ENCODE data around the gene ROR1. TPM values are rescaled to one million over a fixed set of nuclear protein-coding genes. Genes with fewer than 3 reads are reported as not detected.
A peak's percentile ranks its signal among the peaks of the same experiment; 100 is the strongest.

ROR1 gene
- total RNA-seq, 6 experiments from 2014 or later: 7.4 to 9.4 (median 8.9) TPM

GRCh38 chr1:63984930-63985290, 211.1 kb downstream of the ROR1 start:
- Mint-ChIP-seq H3K36me3 (ENCODE audit: low read depth) (peaks cover 7% of the 10 kb centered on the region), H3K4me1 (ENCODE audit: low read depth) (peaks cover 46% of the 10 kb centered on the region), H3K4me3 (no peak overlapping the region), H3K27ac (no peak overlapping the region), H3K27me3 (ENCODE audit: insufficient read depth) (peaks cover 2% of the 10 kb centered on the region), H3K9me3 (no peaks in the 10 kb centered on the region)
- no peak for TF ChIP-seq CTCF (IDR thresholded peaks at IDR 0.05)
- DNase-seq: no peak

DNA sequence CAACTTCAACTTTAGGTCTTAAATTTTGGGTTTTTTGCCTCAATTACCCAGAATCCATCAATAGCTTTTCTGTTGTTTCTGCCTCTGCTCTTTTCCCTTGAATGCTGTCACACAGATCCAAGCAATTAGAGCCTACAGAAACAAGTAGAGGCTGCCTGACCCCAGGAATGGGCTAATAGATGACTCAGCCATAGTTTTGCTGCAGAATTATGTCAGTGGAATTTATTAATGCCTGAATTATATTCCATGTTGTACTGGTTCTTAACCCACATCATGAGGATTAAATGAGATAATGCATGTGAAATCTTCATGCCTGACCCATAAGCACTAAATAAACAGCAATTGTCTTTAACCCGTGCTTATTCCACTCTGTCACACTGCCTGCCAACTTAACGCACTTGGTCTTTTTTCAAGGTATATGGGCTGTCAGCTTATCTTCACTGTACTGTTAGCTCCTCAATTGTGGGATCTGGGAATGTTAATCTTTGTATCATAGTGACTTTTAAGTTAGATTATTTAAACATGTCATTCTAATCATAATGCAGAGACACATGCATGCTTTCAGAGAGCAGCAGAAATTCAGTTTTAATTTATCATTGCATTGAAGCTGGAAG, 213.3 kb downstream of the ROR1 start:
- 0 out of 2 replicates have a peak overlapping the region, but pooled peaks have one; percentile 4 for H3K4me3 Mint-ChIP-seq
- H3K27me3 Mint-ChIP-seq (ENCODE audit: insufficient read depth): peaks cover 2% of the 10 kb centered on the region
- H3K9me3 Mint-ChIP-seq: no peaks in the 10 kb centered on the region
- no peak overlapping the region; the same call in 1 of the 2 replicates for H3K27ac Mint-ChIP-seq
- H3K4me1 Mint-ChIP-seq (ENCODE audit: low read depth): peaks cover 46% of the 10 kb centered on the region
- DNase-seq: peak; percentile 67
- H3K36me3 Mint-ChIP-seq (ENCODE audit: low read depth): peaks cover 8% of the 10 kb centered on the region
- TF ChIP-seq CTCF (IDR thresholded peaks at IDR 0.05): no peak

- peaks cover 2% of the 10 kb centered on the region for H3K27me3 Mint-ChIP-seq (ENCODE audit: insufficient read depth)
- TF ChIP-seq CTCF (IDR thresholded peaks at IDR 0.05): no peak
- peaks cover 8% of the 10 kb centered on the region for H3K36me3 Mint-ChIP-seq (ENCODE audit: low read depth)
- H3K4me1 Mint-ChIP-seq (ENCODE audit: low read depth): peaks cover 46% of the 10 kb centered on the region
- no peak for DNase-seq
- no peak overlapping the region for H3K4me3 Mint-ChIP-seq
- H3K27ac Mint-ChIP-seq: no peak overlapping the region
- H3K9me3 Mint-ChIP-seq: no peaks in the 10 kb centered on the region
Measured at GRCh38 chr1:63987628-63988024, 213.8 kb downstream of the ROR1 start.

- H3K27me3 Mint-ChIP-seq (ENCODE audit: insufficient read depth): peaks cover 2% of the 10 kb centered on the region
- no peak for TF ChIP-seq CTCF (IDR thresholded peaks at IDR 0.05)
- no peak overlapping the region for H3K4me3 Mint-ChIP-seq
- no peaks in the 10 kb centered on the region for H3K9me3 Mint-ChIP-seq
- H3K4me1 Mint-ChIP-seq (ENCODE audit: low read depth): peaks cover 38% of the 10 kb centered on the region
- H3K27ac Mint-ChIP-seq: no peak overlapping the region
- DNase-seq: no peak
- peaks cover 8% of the 10 kb centered on the region for H3K36me3 Mint-ChIP-seq (ENCODE audit: low read depth)
Measured at GRCh38 chr1:63988941-63989340, 215.1 kb downstream of the ROR1 start.

DNA sequence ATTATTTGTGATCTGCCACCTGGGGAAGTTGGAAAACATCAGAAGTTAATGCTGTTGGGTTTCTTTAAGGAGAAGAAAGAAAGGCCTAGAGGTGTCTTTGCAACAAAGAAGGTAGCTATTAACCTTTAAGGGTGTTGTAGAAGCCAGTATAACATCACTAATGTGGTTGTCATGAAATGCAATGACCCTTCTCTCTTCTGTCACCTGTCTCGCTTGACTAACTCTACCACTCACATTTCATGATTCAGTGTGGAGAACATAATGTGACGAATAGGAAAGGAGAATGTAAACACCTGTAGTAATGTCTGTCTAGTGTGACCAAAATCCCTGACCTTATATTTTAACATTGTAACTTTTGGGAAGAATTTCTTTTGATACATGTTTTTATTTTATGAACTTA, 217.9 kb downstream of the ROR1 start:
- TF ChIP-seq CTCF (IDR thresholded peaks at IDR 0.05): no peak
- peaks cover 21% of the 10 kb centered on the region for H3K4me1 Mint-ChIP-seq (ENCODE audit: low read depth)
- peaks cover 2% of the 10 kb centered on the region for H3K27me3 Mint-ChIP-seq (ENCODE audit: insufficient read depth)
- DNase-seq: no peak
- peaks cover 8% of the 10 kb centered on the region for H3K36me3 Mint-ChIP-seq (ENCODE audit: low read depth)
- H3K9me3 Mint-ChIP-seq: no peaks in the 10 kb centered on the region
- no peak overlapping the region for H3K27ac Mint-ChIP-seq
- H3K4me3 Mint-ChIP-seq: no peak overlapping the region
